Muscle of leg (tissue), 16 donors: Measurements from ENCODE around the gene MT1H. TPM values are rescaled to one million over a fixed set of nuclear protein-coding genes. Genes with fewer than 3 reads are reported as not detected.
"Not testable (repeated sequence)": the region's sequence is repeated elsewhere in the genome, so short reads cannot be mapped to it uniquely, and the experiment has no call there.

Experiments used
- DNase-seq: peaks from one replicate; pipeline ENCODE4 v3.0.0; 2013
- H3K27ac ChIP-seq: one replicate; pipeline ENCODE4 v1.5.1; 2013; ENCODE audit warnings: mild to moderate bottlenecking, low read length, control low read depth
- H3K27me3 ChIP-seq: one replicate; pipeline ENCODE4 v1.6.1; 2013; ENCODE audit warnings: low read length; ENCODE audit not compliant: control insufficient read depth, insufficient read depth
- H3K36me3 ChIP-seq: one replicate; pipeline ENCODE4 v1.6.1; 2013; ENCODE audit warnings: low read length; ENCODE audit not compliant: control insufficient read depth, insufficient read depth
- H3K4me1 ChIP-seq: one replicate; pipeline ENCODE4 v1.6.1; 2013; ENCODE audit warnings: low read length; ENCODE audit not compliant: control insufficient read depth, insufficient read depth
- H3K4me3 ChIP-seq: one replicate; pipeline ENCODE4 v1.5.1; 2013; ENCODE audit warnings: low read length, control low read depth
- H3K9me3 ChIP-seq: replicated peaks from 2 replicates; pipeline ENCODE4 v1.6.1; 2013; ENCODE audit warnings: low read depth, low read length; ENCODE audit not compliant: control insufficient read depth
- WGBS: methylation state at CpG from one replicate; pipeline ENCODE4 v1.1.5; 2013; ENCODE audit warnings: missing lambda C conversion rate; ENCODE audit not compliant: insufficient coverage; 5-methylcytosine and 5-hydroxymethylcytosine counted together
- long read RNA-seq, 11 donors: transcript quantifications; one replicate each; lab custom pipeline, GENCODE V29; 2026
- polyA plus RNA-seq, 8 donors: library from polyadenylated mRNA; unstranded; fragments of 120-200 nt; gene quantifications; one replicate each; pipeline versions ENCODE4 v1.2.1 to v1.2.3, GENCODE V29; 2013; ENCODE audit warnings: inconsistent platforms in 1 of 8, low replicate concordance in 1 of 8; ENCODE audit not compliant: insufficient read length in 8 of 8, insufficient read depth in 1 of 8
- total RNA-seq: library from RNA; stranded (reverse); fragments of 120-200 nt; gene quantifications from one replicate; pipeline ENCODE4 v1.2.4, GENCODE V29; 2013

MT1H gene
- total RNA-seq (0.40 TPM), polyA plus RNA-seq (1 to 10 TPM in 3 of 8 donors, under 1 TPM in 1, not detected in 4; 0.47 to 8.7 (median 6.6) TPM)
- long read RNA-seq, donor 1, result 0 reads
- long read RNA-seq, donor 2, result 0 reads
- long read RNA-seq, donor 3, result 0 reads
- long read RNA-seq, donor 4, result 0 reads
- long read RNA-seq, donor 5, result 0 reads
- long read RNA-seq, donor 6, transcript MT1H-201 (3 exons, 397 nt), result major isoform, 5 of 5 reads
- long read RNA-seq, donor 6, partial matches to known transcripts, result 0 of 5 reads
- long read RNA-seq, donor 6, other reads (novel, unspliced or antisense), result 0 of 5 reads
- long read RNA-seq, donor 7, result 0 reads
- long read RNA-seq, donor 8, result 0 reads
- long read RNA-seq, donor 9, transcript MT1H-201 (3 exons, 397 nt), result major isoform, 8 of 21 reads
- long read RNA-seq, donor 9, partial matches to known transcripts, result 13 of 21 reads
- long read RNA-seq, donor 9, other reads (novel, unspliced or antisense), result 0 of 21 reads
- long read RNA-seq, donor 10, partial matches to known transcripts, result 0 of 2 reads
- long read RNA-seq, donor 10, other reads (novel, unspliced or antisense), result 0 of 2 reads
- long read RNA-seq, donor 11, partial matches to known transcripts, result 0 of 1 reads
- long read RNA-seq, donor 11, other reads (novel, unspliced or antisense), result 0 of 1 reads

DNA sequence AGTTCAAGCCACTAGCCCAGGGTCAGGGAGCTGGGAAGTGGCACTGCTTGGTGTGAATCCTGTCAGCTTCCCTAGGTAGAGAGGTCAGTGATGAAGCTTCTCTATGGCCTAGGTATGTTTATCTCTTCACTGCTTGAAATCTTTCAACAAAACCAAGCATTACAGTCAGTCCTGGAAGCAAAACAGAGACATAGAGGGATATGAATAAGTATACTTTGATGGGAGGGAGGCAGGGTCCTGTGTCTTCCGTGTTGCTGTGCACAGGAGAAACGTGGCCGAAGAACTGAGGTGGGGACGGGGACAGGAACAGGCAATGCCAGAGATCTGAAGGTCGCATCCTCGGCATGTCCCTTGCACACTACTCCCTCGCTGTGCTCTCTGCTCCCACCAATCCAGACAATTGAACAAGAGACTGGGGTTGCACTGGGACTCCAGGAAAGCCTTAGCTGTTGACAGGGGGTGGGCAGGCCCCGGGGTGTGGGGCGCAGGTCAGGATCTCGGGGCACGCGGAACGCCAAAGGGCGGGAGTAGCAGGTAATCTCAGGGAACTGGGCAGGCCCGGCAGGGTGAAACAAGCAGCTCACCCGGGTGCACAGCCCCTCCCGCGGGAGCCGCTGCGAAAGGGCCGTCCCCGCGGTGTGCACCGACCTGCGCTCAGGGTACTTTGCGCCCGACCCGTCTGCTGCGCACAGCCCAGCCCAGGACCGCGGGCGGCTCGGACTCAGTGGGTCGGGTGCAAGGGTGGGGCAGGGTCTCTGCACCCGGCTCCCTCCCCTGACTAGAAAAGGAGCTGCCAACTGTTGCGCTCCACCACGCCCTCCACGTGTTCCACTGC, at the start of gene MT1H:
Gene MT1H (plus strand): TSS at position 810 of the 835 bp plus-strand sequence. CDS start 71 bp downstream, outside the sequence.
- no peak within 1 kb of the TSS for H3K4me3 ChIP-seq

DNA sequence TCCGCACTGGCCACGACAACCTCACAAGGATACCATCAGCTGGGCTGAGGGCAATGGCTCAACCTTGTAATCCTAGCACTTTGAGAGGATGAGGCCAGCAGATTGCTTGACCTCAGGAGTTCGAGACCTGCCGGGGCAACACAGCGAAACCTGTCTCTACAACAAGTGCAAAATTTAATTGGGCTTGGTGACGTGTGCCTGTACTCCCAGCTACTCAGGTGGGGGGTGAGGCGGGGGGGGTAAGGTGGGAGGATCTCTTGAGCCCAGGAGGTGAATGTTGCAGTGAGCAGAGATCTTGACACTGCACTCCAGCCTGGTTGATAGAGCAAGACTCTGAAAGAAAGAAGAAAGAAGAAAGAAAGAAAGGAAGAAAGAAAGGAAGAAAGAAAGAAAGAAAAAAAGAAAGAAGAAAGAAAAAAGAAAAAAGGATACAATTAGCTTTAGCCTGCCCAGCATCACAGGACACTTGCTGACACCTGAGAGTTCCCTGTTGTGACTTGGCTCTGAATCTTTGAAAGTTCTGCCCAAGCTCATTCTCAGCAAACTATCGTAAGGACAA, 49.2 kb upstream of the MT1H start:
- H3K9me3 ChIP-seq, result no peaks in the 10 kb centered on the region
- peaks cover 20% of the 10 kb centered on the region for H3K27me3 ChIP-seq
- DNase-seq, result no peak
- H3K4me1 ChIP-seq, result peaks cover 25% of the 10 kb centered on the region
- H3K36me3 ChIP-seq, result no peaks in the 10 kb centered on the region
- no peak overlapping the region for H3K4me3 ChIP-seq
- no peak overlapping the region for H3K27ac ChIP-seq
- WGBS, result 67% methylated on average over 7 of the region's 8 CpGs

More for the DNA sequence above, at the start of gene MT1H:
- Histone ChIP-seq H3K9me3 (no peaks in the 10 kb centered on the region), H3K36me3 (no peaks in the 10 kb centered on the region), H3K4me1 (peaks cover 21% of the 10 kb centered on the region), H3K27me3 (peaks cover 90% of the 10 kb centered on the region), H3K27ac (no peak within 1 kb of the TSS)
- no peak for DNase-seq
- 12% methylated on average over 34 of the region's 38 CpGs for WGBS

DNA sequence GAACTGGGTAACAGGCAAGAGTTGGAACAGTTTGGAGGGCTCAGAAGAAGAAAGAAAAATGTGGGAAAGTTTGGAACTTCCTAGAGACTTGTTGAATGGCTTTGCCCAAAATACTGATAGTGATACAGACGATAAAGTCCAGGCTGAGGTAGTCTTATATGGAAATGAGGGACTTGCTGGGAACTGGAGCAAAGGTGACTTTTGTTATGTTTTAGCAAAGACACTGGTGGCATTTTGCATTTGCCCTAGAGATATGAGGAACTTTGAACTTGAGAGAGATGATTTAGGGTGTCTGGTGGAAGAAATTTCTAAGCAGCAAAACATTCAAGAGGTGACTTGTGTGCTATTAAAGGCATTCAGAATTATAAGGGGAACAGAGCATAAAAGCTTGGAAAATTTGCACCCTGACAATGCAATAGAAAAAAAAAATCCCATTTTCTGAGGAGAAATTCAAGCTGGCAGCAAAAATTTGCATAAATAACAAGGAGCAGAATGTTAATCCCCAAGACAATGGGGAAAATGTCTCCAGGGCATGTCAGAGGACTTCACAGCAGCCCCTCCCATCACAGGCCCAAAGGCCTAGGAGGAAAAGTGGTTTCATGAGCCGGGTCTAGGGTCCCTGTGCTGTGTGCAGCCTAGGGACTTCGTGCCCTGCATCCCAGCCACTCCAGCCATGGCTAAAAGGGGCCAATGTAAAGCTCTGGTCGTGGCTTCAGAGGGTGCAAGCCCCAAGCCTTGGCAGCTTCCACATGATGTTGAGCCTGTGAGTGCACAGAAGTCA, 47.8 kb upstream of the MT1H start:
- 77% methylated on average over 3 of the region's 4 CpGs for WGBS
- not testable (repeated sequence) for H3K36me3 ChIP-seq, H3K27ac ChIP-seq, H3K9me3 ChIP-seq, DNase-seq, H3K4me3 ChIP-seq
- Histone ChIP-seq H3K27me3 (peaks cover 26% of the 10 kb centered on the region), H3K4me1 (peaks cover 35% of the 10 kb centered on the region)

DNA sequence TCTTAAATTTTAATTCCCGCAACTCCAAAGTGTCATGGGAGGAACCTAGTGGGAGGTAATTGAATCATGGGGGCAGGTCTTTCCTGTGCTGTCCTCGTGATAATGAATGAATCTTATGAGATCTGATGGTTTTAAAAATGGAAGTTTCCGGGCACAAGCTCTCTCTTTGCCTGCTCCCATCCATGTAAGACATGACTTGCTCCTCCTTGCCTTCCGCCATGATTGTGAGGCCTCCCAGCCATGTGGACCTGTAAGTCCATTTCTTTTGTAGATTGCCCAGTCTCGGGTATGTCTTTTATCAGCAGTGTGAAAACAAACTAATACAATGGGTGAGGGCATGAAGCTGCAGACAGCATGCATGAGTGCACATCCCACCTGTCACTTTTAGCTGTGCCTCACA, 46.4 kb upstream of the MT1H start:
- H3K4me3 ChIP-seq, H3K36me3 ChIP-seq, DNase-seq, H3K27ac ChIP-seq, H3K9me3 ChIP-seq: not testable (repeated sequence)
- 74% methylated on average over 3 of the region's 5 CpGs for WGBS
- peaks cover 21% of the 10 kb centered on the region for H3K27me3 ChIP-seq
- peaks cover 22% of the 10 kb centered on the region for H3K4me1 ChIP-seq

DNA sequence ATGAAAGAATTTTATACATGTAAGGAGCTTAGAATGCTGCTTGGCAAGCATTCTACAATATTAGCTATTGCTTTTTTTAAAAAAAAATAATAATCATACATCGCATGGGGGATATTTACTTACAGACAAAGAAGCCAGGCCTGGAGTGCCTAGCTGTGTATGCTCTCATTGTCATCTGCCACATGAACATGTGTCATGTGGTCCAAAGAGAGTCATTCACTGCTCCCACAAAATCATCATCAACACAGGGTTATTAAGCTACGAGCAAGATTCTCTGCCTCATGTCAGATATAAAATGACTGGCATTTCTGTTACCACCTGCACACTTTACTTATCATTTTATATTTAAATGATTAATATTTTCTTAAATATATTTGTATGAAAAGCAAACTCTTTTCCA, 46.0 kb upstream of the MT1H start:
- Histone ChIP-seq H3K9me3 (no peaks in the 10 kb centered on the region), H3K27me3 (peaks cover 22% of the 10 kb centered on the region), H3K36me3 (no peaks in the 10 kb centered on the region), H3K27ac (no peak overlapping the region), H3K4me1 (peaks cover 19% of the 10 kb centered on the region), H3K4me3 (no peak overlapping the region)
- no peak for DNase-seq
- WGBS, result no CpG with 5 or more reads among the region's 2 CpGs

DNA sequence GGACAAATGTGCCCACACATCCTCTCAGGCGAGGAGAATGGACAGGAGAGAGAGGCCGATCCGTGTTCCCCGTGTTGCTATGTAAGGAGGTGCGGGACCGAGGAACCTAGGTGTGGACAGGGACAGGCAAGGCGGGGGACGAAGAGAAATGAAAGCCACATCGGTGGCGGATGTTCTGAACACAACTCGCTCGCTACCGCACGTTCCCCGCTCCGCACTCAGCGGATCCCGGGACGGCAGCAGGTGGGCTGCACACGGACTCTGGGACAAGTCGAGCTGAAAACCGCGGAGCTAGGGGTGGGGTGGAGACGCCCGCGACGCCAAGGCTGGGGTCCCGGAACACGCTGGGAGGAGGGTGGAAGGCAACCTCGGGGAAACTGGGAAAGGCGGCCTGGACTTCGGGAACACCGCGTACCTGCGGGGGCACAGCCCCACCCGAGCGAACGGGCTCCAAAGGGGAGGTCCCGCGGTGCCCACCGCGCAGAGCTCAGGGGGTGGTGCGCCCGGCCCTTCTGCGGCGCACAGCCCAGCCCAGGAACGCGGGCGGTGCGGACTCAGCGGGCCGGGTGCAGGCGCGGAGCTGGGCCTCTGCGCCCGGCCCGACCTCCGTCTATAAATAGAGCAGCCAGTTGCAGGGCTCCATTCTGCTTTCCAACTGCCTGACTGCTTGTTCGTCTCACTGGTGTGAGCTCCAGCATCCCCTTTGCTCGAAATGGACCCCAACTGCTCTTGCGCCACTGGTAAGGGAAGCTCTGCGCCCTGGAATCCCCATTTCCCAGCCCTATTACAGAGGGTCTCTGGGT, 44.3 kb upstream of the MT1H start, which contains the start of gene MT1E:
Gene MT1E (plus strand): TSS at position 642 of the 803 bp plus-strand sequence. CDS start 71 bp downstream, at position 713.
- H3K4me1 ChIP-seq, result peaks cover 19% of the 10 kb centered on the region
- 2% methylated on average over 61 of the region's 62 CpGs for WGBS
- H3K4me3 ChIP-seq, result peak within 1 kb of the TSS; percentile 71
- H3K27me3 ChIP-seq, result peaks cover 24% of the 10 kb centered on the region
- H3K9me3 ChIP-seq, result no peaks in the 10 kb centered on the region
- no peaks in the 10 kb centered on the region for H3K36me3 ChIP-seq
- peak within 1 kb of the TSS; percentile 82 for H3K27ac ChIP-seq
- DNase-seq, result peak; percentile 86

DNA sequence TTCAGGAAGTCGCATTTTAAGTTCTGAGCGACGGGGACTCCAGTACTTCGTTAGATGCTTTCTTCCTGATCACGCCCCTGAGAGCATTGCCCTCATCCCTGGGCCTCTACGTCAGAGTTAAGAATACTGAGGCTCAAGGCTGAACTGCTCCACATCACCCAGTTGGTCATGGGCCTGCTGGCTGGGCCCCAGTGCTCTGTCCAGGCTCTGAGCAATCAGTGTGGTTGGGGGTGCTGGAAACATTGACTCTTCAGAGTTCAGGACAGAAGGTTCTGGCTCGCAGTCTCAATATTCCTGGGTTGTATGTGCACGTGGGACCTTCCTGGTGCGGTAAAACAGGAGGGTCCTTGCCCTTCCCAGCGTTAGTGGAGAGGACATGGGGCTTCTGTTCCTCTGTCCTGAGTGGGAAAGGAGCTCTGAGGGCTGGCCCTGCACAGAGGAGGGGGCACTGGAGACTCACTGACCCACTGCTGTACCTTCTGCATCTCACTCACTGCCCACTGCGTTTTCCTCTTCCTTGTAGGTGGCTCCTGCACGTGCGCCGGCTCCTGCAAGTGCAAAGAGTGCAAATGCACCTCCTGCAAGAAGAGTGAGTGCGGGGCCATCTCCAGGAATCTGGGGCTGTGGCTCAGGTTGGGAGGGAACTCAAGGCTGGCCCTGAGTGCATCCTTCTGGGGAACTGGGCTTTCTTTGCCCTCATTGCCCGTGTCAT, 43.5 kb upstream of the MT1H start:
- Histone ChIP-seq H3K4me1 (peaks cover 19% of the 10 kb centered on the region), H3K27me3 (peaks cover 27% of the 10 kb centered on the region), H3K9me3 (no peaks in the 10 kb centered on the region), H3K27ac (peak overlapping the region; percentile 77), H3K4me3 (peak overlapping the region; percentile 71), H3K36me3 (no peaks in the 10 kb centered on the region)
- DNase-seq, result peak; percentile 77
- WGBS, result 21% methylated on average over 12 of the region's 16 CpGs

DNA sequence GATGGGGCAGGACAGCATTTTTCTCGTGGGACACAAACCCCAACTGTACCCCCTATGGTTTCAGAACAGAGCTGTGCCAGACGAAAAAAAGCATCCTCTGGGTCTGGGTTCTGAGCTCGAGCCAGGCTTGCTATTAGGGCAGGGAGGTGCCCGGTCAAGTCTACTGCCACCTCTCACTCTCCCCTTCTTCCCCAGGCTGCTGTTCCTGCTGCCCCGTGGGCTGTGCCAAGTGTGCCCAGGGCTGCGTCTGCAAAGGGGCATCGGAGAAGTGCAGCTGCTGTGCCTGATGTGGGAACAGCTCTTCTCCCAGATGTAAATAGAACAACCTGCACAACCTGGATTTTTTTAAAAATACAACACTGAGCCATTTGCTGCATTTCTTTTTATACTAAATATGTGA, 42.9 kb upstream of the MT1H start:
- Histone ChIP-seq H3K4me1 (peaks cover 20% of the 10 kb centered on the region), H3K27me3 (peaks cover 32% of the 10 kb centered on the region), H3K9me3 (no peaks in the 10 kb centered on the region), H3K36me3 (no peaks in the 10 kb centered on the region), H3K4me3 (no peak overlapping the region), H3K27ac (no peak overlapping the region)
- no peak for DNase-seq
- 58% methylated on average over 5 of the region's 7 CpGs for WGBS
